Prostate gland (tissue), 2 donors: Measurements from ENCODE around the gene KATNAL2.
"Not testable (repeated sequence)": the region's sequence is repeated elsewhere in the genome, so short reads cannot be mapped to it uniquely, and the experiment has no call there.

ENCODE experiments used
- POLR2A ChIP-seq: fragments of 450-650 bp; IDR thresholded peaks from one replicate; pipeline ENCODE4 v1.6.1; 2016; ENCODE audit warnings: antibody characterized with exemption, mild to moderate bottlenecking
- TF ChIP-seq, protein P1 (sequence below), 4 experiments: fragments of 200-600 bp in 2 of 4; fragments of 450-650 bp in 2 of 4; sonication (generic) in 2 of 4; IDR thresholded peaks; 1 replicate in 3 of 4; 2 replicates in 1 of 4; pipeline ENCODE4 v1.5.1; 2016 to 2019; ENCODE audit warnings: antibody characterized with exemption in 4 of 4, mild to moderate bottlenecking in 2 of 4, moderate library complexity in 2 of 4

DNA sequence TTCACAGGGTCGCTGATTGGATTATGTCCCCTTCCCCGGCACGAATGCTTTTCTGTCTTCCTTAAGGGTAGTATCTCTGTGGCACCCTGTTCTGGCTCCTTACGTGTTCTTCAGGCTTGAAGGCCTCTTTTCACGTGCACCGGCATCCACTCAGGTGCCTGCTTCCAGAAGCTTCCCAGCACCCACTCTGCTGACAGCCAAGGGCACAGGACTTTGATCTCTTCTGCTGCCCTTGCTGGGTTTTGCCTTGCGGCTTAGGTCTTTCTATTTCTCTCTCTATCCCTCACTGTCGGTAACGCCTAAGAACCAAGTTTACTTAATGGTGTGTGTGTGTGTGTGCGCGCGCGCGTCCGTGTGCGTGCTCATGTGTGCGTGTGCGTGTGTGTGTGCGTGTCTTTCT, 103.4 kb downstream of the KATNAL2 start:
- TF ChIP-seq, protein P1, sequence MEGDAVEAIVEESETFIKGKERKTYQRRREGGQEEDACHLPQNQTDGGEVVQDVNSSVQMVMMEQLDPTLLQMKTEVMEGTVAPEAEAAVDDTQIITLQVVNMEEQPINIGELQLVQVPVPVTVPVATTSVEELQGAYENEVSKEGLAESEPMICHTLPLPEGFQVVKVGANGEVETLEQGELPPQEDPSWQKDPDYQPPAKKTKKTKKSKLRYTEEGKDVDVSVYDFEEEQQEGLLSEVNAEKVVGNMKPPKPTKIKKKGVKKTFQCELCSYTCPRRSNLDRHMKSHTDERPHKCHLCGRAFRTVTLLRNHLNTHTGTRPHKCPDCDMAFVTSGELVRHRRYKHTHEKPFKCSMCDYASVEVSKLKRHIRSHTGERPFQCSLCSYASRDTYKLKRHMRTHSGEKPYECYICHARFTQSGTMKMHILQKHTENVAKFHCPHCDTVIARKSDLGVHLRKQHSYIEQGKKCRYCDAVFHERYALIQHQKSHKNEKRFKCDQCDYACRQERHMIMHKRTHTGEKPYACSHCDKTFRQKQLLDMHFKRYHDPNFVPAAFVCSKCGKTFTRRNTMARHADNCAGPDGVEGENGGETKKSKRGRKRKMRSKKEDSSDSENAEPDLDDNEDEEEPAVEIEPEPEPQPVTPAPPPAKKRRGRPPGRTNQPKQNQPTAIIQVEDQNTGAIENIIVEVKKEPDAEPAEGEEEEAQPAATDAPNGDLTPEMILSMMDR (IDR thresholded peaks at IDR 0.05), result not testable (repeated sequence)
- TF ChIP-seq POLR2A, result not testable (repeated sequence)
